Stomach (tissue), 19 donors: ENCODE measurements around the gene PCDHA9. TPM values are rescaled to one million over a fixed set of nuclear protein-coding genes. Genes with fewer than 3 reads are reported as not detected.
"Not testable (repeated sequence)": the region's sequence is repeated elsewhere in the genome, so short reads cannot be mapped to it uniquely, and the experiment has no call there.

Experiments used
- DNase-seq, 2 donors: peaks; one replicate each; pipeline versions ENCODE4 v3.0.0 to v3.0.0-alpha.2; 2013 to 2019
- H3K27ac ChIP-seq, 5 donors: fragments of 200-600 bp in 4 of 5; sonication (generic) in 4 of 5; one replicate each; pipeline ENCODE4 v1.5.1; 2013 to 2019; ENCODE audit warnings: mild to moderate bottlenecking in 1 of 5, moderate library complexity in 1 of 5
- H3K27me3 ChIP-seq, 3 donors: fragments of 200-600 bp; sonication (generic); one replicate each; pipeline ENCODE4 v1.5.1; 2017 to 2019; ENCODE audit warnings: mixed run types in 1 of 3
- H3K36me3 ChIP-seq, 4 donors: fragments of 200-600 bp; sonication (generic); 1 replicate in 3 of 4; 2 replicates in 1 of 4; pipeline ENCODE4 v1.5.1; 2016 to 2019
- H3K4me1 ChIP-seq, 4 donors: fragments of 200-600 bp; sonication (generic); one replicate each; pipeline ENCODE4 v1.5.1; 2016 to 2019
- H3K4me3 ChIP-seq, 4 donors: fragments of 200-600 bp; sonication (generic) in 3 of 4; one replicate each; pipeline ENCODE4 v1.5.1; 2016 to 2019; ENCODE audit warnings: mild to moderate bottlenecking in 1 of 4
- H3K9me3 ChIP-seq, 4 donors: fragments of 200-600 bp; sonication (generic); one replicate each; pipeline ENCODE4 v1.5.1; 2016 to 2019
- EP300 ChIP-seq: sonication (generic); formaldehyde crosslinking; IDR thresholded peaks from one replicate; pipeline ENCODE4 v1.6.1; 2017; ENCODE audit warnings: antibody characterized with exemption
- POLR2A ChIP-seq, 4 donors: fragments of 450-650 bp; IDR thresholded peaks; one replicate each; pipeline ENCODE4 v1.6.1; 2016; ENCODE audit warnings: antibody characterized with exemption in 4 of 4, control low read depth in 2 of 4, mild to moderate bottlenecking in 1 of 4, moderate library complexity in 1 of 4
- POLR2AphosphoS5 ChIP-seq, 3 donors: sonication (generic); formaldehyde crosslinking; IDR thresholded peaks; one replicate each; pipeline ENCODE4 v1.6.1; 2016; ENCODE audit warnings: antibody characterized with exemption in 3 of 3
- WGBS, 5 donors: extraction: QIAGEN DNeasy Blood & Tissue Kit in 3 of 5; methylation state at CpG; one replicate each; pipeline versions ENCODE4 v1.1.5 to v1.1.7; 2013 to 2018; 5-methylcytosine and 5-hydroxymethylcytosine counted together
- intact Hi-C: fragments of 100-400 bp; cut with DNase I; formaldehyde crosslinking; loops from one replicate; pipeline ENCODE4 v1.15.1; 2023; ENCODE audit warnings: low total_unique reads
- long read RNA-seq, 10 donors: transcript quantifications; one replicate each; lab custom pipeline, GENCODE V29; 2026
- polyA plus RNA-seq, 3 donors: library from polyadenylated mRNA; stranded (reverse); fragments of 200-250 nt; gene quantifications; one replicate each; pipeline ENCODE4 v1.2.3, GENCODE V29; 2013
- total RNA-seq, 5 donors: library from RNA; depleted of rRNA; stranded (reverse); fragments of >200 nt; gene quantifications; one replicate each; pipeline versions ENCODE4 v1.1.0 to v1.2.3, GENCODE V29; 2014 to 2016
- TF ChIP-seq, protein P1 (sequence below), 7 experiments: fragments of 450-650 bp in 4 of 7; fragments of 200-600 bp in 3 of 7; sonication (generic) in 3 of 7; IDR thresholded peaks; one replicate each; pipeline ENCODE4 v1.5.1; 2016 to 2019; ENCODE audit warnings: antibody characterized with exemption in 7 of 7, control low read depth in 2 of 7, mild to moderate bottlenecking in 1 of 7
- donor health status: healthy with polysubstance abuse.
- donor health status: Bipolar disorder and iron deficiency.
- donor health status: healthy.

The PCDHA9 gene, protein sequence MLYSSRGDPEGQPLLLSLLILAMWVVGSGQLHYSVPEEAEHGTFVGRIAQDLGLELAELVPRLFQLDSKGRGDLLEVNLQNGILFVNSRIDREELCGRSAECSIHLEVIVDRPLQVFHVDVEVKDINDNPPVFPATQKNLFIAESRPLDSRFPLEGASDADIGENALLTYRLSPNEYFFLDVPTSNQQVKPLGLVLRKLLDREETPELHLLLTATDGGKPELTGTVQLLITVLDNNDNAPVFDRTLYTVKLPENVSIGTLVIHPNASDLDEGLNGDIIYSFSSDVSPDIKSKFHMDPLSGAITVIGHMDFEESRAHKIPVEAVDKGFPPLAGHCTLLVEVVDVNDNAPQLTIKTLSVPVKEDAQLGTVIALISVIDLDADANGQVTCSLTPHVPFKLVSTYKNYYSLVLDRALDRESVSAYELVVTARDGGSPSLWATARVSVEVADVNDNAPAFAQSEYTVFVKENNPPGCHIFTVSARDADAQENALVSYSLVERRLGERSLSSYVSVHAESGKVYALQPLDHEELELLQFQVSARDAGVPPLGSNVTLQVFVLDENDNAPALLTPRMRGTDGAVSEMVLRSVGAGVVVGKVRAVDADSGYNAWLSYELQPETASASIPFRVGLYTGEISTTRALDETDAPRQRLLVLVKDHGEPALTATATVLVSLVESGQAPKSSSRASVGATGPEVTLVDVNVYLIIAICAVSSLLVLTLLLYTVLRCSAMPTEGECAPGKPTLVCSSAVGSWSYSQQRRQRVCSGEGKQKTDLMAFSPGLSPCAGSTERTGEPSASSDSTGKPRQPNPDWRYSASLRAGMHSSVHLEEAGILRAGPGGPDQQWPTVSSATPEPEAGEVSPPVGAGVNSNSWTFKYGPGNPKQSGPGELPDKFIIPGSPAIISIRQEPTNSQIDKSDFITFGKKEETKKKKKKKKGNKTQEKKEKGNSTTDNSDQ
- 1 to 10 TPM in 1 of 5 donors, under 1 TPM in 2, not detected in 2; 0.45 to 3.3 (median 0.73) TPM for total RNA-seq
- polyA plus RNA-seq: under 1 TPM in 1 of 3 donors, not detected in 2; 0.03 TPM
- long read RNA-seq, donor 1: 0 reads
- long read RNA-seq, donor 2, full-length matches to known transcripts: 1 of 1 reads
- long read RNA-seq, donor 2, partial matches to known transcripts: 0 of 1 reads
- long read RNA-seq, donor 2, other reads (novel, unspliced or antisense): 0 of 1 reads
- long read RNA-seq, donor 3: 0 reads
- long read RNA-seq, donor 4: 0 reads
- long read RNA-seq, donor 5, full-length matches to known transcripts: 1 of 1 reads
- long read RNA-seq, donor 5, partial matches to known transcripts: 0 of 1 reads
- long read RNA-seq, donor 5, other reads (novel, unspliced or antisense): 0 of 1 reads
- long read RNA-seq, donor 6: 0 reads
- long read RNA-seq, donor 7: 0 reads
- long read RNA-seq, donor 8: 0 reads
- long read RNA-seq, donor 9, full-length matches to known transcripts: 3 of 3 reads
- long read RNA-seq, donor 9, partial matches to known transcripts: 0 of 3 reads
- long read RNA-seq, donor 9, other reads (novel, unspliced or antisense): 0 of 3 reads
- long read RNA-seq, donor 10: 0 reads

DNA sequence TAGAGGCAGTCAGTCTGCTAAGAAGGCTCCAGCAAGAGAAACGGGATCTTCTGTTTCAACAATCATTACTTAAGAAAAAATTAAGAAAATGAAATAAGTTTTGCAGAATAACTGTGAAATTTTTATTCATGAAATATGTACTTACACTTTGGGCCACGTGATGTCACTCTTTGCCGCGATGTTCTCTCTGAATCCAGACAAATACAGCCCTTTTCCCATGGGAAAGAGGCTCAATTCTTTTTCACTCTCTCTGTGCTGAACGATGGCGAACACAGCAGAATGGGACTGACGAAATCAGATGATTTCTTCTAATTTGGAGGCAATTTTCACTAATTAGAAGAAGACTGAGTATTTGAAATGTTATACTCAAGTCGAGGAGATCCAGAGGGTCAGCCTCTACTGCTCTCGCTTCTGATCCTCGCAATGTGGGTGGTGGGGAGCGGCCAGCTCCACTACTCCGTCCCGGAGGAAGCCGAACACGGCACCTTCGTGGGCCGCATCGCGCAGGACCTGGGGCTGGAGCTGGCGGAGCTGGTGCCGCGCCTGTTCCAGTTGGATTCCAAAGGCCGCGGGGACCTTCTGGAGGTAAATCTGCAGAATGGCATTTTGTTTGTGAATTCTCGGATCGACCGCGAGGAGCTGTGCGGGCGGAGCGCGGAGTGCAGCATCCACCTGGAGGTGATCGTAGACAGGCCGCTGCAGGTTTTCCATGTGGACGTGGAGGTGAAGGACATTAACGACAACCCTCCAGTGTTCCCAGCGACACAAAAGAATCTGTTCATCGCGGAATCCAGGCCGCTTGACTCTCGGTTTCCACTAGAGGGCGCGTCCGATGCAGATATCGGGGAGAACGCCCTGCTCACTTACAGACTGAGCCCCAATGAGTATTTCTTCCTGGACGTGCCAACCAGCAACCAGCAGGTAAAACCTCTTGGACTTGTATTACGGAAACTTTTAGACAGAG lies at the start of gene PCDHA9:
TSS of gene PCDHA9 (plus strand) at position 244 of the 964 bp plus-strand sequence. CDS start at position 358, 114 bp downstream.
- 17 to 33% (median 25%) methylated on average over 16 to 46 of the region's 48 CpGs; no CpG with 5 or more reads in 1 of the 5 donors for WGBS, 5 donors
- H3K27ac ChIP-seq, H3K4me1 ChIP-seq, intact Hi-C loops, DNase-seq, H3K36me3 ChIP-seq, H3K4me3 ChIP-seq: not testable (repeated sequence)
- Histone ChIP-seq H3K27me3 (peaks cover 0 to 48% (median 7%) of the 10 kb centered on the region in 3 donors), H3K9me3 (peaks cover 0 to 64% (median 49%) of the 10 kb centered on the region in 4 donors)

DNA sequence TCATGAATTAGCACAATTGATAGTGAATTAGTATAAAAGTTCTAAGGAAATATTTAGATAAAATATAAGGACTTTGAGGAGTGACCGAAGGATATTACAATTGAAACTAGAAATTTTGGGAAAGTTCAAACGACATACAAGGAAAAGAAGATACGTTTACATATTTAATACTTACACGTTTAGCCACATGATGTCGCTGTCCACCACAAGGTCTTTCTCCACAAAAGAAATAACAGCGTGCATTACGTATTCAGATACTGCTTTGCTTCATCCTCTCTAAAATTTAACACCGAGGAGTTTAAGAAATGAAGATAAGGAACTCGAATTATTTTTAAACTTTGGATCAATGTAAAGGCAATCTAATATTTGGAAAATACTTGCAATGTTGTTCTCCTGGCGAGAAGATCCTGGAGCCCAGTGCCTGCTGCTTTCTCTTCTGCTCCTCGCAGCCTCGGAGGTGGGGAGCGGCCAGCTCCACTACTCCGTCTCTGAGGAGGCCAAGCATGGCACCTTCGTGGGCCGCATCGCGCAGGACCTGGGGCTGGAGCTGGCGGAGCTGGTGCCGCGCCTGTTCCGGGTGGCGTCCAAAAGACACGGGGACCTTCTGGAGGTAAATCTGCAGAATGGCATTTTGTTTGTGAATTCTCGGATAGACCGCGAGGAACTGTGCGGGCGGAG lies 47.2 kb upstream of the PCDHA9 start, which contains the start of gene PCDHA3:
TSS of gene PCDHA3 (plus strand) at position 242 of the 678 bp plus-strand sequence.
- Histone ChIP-seq H3K4me1 (no peaks in the 10 kb centered on the region), H3K27ac (peak within 1 kb of the TSS in 1 of 5 donors; percentile 11), H3K36me3 (no peaks in the 10 kb centered on the region), H3K27me3 (peaks cover 0 to 45% (median 3%) of the 10 kb centered on the region in 3 donors), H3K4me3 (peak within 1 kb of the TSS in 2 of 4 donors; percentile 23 to 30), H3K9me3 (peaks cover 29 to 80% (median 51%) of the 10 kb centered on the region in 4 donors)
- intact Hi-C loops: no loop called here
- 20 to 29% (median 22%) methylated on average over 24 to 29 of the region's 29 CpGs for WGBS, 5 donors
- DNase-seq: peak in 1 of 2 donors; percentile 38
- no peak for TF ChIP-seq POLR2A (IDR thresholded peaks at IDR 0.05)
- TF ChIP-seq, protein P1, sequence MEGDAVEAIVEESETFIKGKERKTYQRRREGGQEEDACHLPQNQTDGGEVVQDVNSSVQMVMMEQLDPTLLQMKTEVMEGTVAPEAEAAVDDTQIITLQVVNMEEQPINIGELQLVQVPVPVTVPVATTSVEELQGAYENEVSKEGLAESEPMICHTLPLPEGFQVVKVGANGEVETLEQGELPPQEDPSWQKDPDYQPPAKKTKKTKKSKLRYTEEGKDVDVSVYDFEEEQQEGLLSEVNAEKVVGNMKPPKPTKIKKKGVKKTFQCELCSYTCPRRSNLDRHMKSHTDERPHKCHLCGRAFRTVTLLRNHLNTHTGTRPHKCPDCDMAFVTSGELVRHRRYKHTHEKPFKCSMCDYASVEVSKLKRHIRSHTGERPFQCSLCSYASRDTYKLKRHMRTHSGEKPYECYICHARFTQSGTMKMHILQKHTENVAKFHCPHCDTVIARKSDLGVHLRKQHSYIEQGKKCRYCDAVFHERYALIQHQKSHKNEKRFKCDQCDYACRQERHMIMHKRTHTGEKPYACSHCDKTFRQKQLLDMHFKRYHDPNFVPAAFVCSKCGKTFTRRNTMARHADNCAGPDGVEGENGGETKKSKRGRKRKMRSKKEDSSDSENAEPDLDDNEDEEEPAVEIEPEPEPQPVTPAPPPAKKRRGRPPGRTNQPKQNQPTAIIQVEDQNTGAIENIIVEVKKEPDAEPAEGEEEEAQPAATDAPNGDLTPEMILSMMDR (IDR thresholded peaks at IDR 0.05): no peak
- TF ChIP-seq POLR2AphosphoS5 (IDR thresholded peaks at IDR 0.05): no peak
- TF ChIP-seq EP300: no peak

DNA sequence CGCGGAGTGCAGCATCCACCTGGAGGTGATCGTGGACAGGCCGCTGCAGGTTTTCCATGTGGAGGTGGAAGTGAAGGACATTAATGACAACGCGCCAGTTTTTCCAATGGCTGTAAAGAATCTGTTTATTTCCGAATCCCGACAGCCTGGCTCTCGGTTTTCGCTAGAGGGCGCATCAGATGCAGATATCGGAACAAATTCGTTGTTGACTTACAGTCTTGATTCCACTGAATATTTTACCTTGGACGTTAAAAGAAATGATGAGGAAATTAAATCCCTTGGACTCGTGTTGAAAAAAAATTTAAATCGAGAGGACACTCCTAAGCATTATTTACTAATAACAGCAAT lies 46.7 kb upstream of the PCDHA9 start:
- intact Hi-C loops: no loop called here
- Histone ChIP-seq H3K9me3 (peaks cover 28 to 78% (median 50%) of the 10 kb centered on the region in 4 donors), H3K4me1 (no peaks in the 10 kb centered on the region), H3K27ac (peak overlapping the region in 1 of 5 donors; percentile 11), H3K27me3 (peaks cover 0 to 43% (median 3%) of the 10 kb centered on the region in 3 donors), H3K4me3 (peak overlapping the region in 2 of 4 donors; percentile 23 to 30), H3K36me3 (no peaks in the 10 kb centered on the region)
- DNase-seq: peak in 1 of 2 donors; percentile 16
- WGBS, 5 donors: 15 to 18% (median 17%) methylated on average over 16 of the region's 16 CpGs
- TF ChIP-seq EP300: no peak
- no peak for TF ChIP-seq POLR2A (IDR thresholded peaks at IDR 0.05)
- TF ChIP-seq, protein P1 (IDR thresholded peaks at IDR 0.05): no peak
- no peak for TF ChIP-seq POLR2AphosphoS5 (IDR thresholded peaks at IDR 0.05)

DNA sequence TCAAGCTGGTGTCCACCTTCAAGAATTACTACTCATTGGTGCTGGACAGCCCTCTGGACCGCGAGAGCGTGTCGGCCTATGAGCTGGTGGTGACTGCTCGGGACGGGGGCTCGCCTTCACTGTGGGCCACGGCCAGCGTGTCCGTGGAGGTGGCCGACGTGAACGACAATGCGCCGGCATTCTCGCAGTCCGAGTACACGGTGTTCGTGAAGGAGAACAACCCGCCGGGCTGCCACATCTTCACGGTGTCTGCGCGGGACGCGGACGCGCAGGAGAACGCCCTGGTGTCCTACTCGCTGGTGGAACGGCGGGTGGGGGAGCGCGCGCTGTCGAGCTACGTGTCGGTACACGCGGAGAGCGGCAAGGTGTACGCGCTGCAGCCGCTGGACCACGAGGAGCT lies 45.8 kb upstream of the PCDHA9 start:
- intact Hi-C loops, DNase-seq, H3K27ac ChIP-seq, H3K4me1 ChIP-seq, H3K4me3 ChIP-seq, H3K36me3 ChIP-seq: not testable (repeated sequence)
- 45 to 64% (median 54%) methylated on average over 34 to 45 of the region's 45 CpGs for WGBS, 5 donors
- H3K9me3 ChIP-seq: peaks cover 24 to 77% (median 51%) of the 10 kb centered on the region in 4 donors
- H3K27me3 ChIP-seq: peaks cover 0 to 45% (median 3%) of the 10 kb centered on the region in 3 donors
